Cortex of kidney (tissue), 1 donor: ENCODE results near the gene IPO11.
"Not testable (repeated sequence)": the region's sequence is repeated elsewhere in the genome, so short reads cannot be mapped to it uniquely, and the experiment has no call there.

ENCODE experiments used
- DNase-seq: peaks from one replicate; lab custom pipeline; 2025; lab: John Stamatoyannopoulos, UW

IPO11 gene

GRCh38 chr5:62448528-62448927, 36.0 kb downstream of the IPO11 start:
- DNase-seq, result no peak

- DNase-seq, result no peak
Measured at GRCh38 chr5:62450259-62450658, 37.7 kb downstream of the IPO11 start.

- DNase-seq, result no peak
Measured at GRCh38 chr5:62457071-62457470, 44.5 kb downstream of the IPO11 start.

GRCh38 chr5:62460578-62460983, 48.0 kb downstream of the IPO11 start:
- DNase-seq, result no peak

- no peak for DNase-seq
Measured at GRCh38 chr5:62461561-62461960, 49.0 kb downstream of the IPO11 start.

GRCh38 chr5:62465985-62466925, 53.7 kb downstream of the IPO11 start:
- no peak for DNase-seq

- no peak for DNase-seq
Measured at GRCh38 chr5:62473209-62473608, 60.6 kb downstream of the IPO11 start.

GRCh38 chr5:62475072-62475471, 62.5 kb downstream of the IPO11 start:
- no peak for DNase-seq

- no peak for DNase-seq
Measured at GRCh38 chr5:62477801-62478200, 65.2 kb downstream of the IPO11 start.

- DNase-seq, result no peak
Measured at GRCh38 chr5:62483556-62483955, 71.0 kb downstream of the IPO11 start.

GRCh38 chr5:62486672-62487071, 74.1 kb downstream of the IPO11 start:
- no peak for DNase-seq

- DNase-seq, result no peak
Measured at GRCh38 chr5:62488531-62488930, 76.0 kb downstream of the IPO11 start.

GRCh38 chr5:62489471-62489870, 76.9 kb downstream of the IPO11 start:
- DNase-seq, result no peak

GRCh38 chr5:62494772-62495171, 82.2 kb downstream of the IPO11 start:
- DNase-seq, result no peak

- no peak for DNase-seq
Measured at GRCh38 chr5:62496876-62497275, 84.3 kb downstream of the IPO11 start.

GRCh38 chr5:62498961-62499360, 86.4 kb downstream of the IPO11 start:
- no peak for DNase-seq

- DNase-seq, result no peak
Measured at GRCh38 chr5:62499756-62500155, 87.2 kb downstream of the IPO11 start.

- no peak for DNase-seq
Measured at GRCh38 chr5:62502456-62503101, 90.0 kb downstream of the IPO11 start.

- DNase-seq, result no peak
Measured at GRCh38 chr5:62504129-62504528, 91.6 kb downstream of the IPO11 start.

GRCh38 chr5:62506659-62507460, 94.3 kb downstream of the IPO11 start:
- DNase-seq, result no peak

GRCh38 chr5:62508760-62509159, 96.2 kb downstream of the IPO11 start:
- DNase-seq, result not testable (repeated sequence)

- no peak for DNase-seq
Measured at GRCh38 chr5:62509806-62510205, 97.2 kb downstream of the IPO11 start.
